HG03159 (cell line): Measurements from ENCODE around the gene ARID1B.
"Not testable (repeated sequence)": the region's sequence is repeated elsewhere in the genome, so short reads cannot be mapped to it uniquely, and the experiment has no call there.

ENCODE experiments used
- ATAC-seq: cut with Tn5 transposase; IDR thresholded peaks from one replicate; pipeline ENCODE4 v1.9.1; 2021; ENCODE audit warnings: mild to moderate bottlenecking, moderate library complexity; ENCODE audit not compliant: unreplicated experiment

Gene ARID1B

DNA sequence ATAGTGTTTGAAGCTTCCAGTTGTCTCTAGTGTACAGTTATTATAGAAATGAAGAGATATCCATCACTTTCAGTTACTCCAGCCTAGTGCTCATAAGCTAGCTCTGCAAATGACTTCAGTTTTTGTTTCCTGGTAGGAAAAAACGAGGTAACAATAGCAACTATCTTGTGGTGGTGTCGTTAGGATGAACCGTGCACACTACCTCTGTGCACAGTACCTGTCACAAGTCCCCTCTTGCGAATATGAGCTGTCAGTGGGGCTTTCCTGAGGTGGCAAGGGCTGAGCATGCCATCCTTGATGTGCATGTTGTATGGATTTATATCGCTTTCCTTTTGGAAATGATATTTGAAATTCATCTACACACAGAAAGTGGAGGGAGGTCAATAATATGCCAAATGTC lies 151.8 kb downstream of the ARID1B start:
- ATAC-seq: no peak

DNA sequence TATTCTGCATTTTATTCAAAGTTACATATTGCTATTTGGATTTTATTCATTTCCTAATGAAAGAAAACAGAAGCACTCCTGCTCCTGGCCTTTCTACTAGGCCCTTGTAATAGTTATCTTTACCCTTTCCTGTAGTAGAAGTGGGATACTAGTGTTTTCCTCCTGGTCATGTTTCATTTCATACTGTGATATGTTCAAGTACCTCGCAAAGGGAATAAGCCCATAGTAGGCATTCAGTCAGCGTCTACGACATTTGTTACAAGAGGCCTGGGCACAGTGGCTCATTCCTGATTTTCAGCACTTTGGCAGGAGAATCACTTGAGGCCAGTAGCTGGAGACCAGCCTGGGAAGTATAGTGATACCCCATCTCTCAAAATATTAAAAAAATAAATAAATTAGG lies 154.1 kb downstream of the ARID1B start:
- no peak for ATAC-seq

DNA sequence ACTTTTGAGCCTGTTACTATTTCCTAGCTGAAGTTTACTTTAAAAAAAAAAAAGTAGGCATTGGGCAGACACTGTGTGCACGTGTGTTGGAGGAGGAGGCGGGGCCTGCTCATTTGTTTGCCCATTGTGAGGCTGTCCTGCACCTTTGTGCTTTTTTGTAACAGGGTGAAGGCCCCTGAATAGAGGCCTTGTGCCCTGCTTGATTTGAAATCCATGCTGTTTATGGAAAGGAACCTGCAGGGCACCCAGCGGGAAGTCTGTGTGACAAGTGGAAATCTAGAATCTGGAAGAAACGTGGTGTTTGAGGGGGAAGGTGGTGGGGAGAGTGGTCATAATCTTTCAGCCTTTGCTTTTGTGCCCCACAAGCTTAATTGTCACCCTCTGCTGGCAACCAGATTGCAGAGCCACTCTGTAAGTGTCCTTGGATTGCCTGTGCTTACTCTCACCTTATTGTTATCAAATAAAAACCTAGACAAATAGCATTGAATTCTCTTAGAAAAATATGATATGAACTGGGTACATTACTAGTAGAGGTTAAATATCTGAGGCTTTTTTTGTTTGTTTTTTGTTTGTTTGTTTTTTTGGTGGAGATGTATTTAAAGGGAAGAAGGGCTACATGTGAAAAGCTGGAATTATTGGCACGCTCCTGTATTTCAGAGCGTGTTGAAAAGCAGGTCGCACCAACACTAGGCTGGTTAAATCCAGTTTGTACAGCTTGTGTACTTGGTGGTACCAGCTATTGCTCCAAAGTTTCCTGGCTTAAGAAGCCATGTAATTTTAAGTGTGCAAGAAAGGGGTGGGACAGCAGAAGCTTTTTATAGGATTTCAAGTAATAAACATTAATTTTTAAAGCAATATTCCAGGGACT lies 156.3 kb downstream of the ARID1B start:
- ATAC-seq: no peak

DNA sequence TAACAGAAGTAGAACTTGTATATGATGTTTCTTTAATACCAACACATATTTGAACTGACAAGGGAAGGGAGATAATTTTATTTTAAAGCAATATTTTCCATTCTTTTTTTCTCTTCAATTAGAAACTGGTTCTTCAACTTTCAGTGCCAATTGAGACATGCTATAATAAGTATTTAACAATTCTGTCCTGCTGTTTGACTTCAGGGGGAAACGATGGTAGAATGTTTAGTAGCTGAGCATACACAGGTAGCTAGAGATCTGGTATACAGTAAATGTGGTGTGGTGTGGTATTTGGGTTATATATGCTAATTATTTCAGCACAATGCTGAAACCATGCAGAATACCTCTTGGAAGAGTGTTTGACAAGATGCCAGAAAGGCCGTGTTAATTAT lies 156.9 kb downstream of the ARID1B start:
- ATAC-seq: no peak

DNA sequence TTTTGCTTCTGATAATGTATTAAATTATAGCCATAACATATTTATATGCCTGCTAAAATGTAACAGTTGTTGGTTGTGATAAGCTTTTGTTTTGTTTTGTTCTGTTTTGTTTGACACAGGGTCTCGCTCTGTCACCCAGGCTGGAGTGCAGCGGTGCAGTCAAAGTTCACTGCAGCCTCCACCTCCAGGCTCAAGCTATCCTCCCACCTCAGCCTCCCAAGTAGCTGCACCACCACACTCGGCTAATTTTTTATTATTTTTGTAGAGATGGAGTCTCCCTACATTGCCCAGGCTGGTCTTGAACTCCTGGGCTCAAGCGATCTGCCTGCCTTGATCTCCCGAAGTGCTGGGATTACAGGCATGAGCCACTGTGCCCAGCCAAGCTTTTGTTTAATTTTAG lies 157.8 kb downstream of the ARID1B start:
- no peak for ATAC-seq

DNA sequence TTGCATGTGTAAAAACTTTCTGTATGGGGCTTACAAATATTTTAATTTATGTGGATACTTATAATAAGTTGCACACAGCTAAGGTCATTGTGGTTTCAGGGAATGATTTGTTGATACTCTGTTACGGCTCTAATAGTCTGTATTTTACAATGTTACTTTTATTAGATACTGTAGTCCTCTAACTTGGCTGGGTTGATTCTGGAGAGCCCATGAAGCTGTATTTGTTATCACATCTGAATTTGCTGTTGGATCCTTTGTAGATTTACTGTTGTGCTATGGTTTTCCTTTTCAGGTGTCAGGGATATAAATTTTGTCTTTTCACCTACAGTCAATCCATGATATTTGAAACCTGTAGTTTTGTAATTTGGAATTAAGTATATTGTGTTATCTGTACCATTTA lies 161.0 kb downstream of the ARID1B start:
- ATAC-seq: no peak

DNA sequence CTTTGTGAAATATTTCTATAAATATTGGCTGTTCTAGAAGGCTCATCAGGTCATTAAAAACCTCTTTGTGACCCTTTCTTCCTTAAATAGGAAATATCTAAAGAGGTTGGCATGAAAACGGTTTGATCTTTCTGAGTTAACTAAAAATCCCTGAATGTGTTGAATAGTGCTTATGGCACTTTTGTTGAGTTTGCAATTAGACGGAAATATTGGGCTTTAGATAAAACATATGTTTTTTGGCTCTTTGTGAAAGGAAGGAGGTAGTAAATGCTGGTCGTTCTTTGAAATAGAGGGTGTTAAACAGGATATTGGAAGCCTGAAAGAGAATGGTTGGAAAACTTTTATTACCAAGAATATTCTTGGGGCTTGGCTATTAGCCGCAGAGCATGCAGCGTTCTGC lies 163.0 kb downstream of the ARID1B start:
- no peak for ATAC-seq

DNA sequence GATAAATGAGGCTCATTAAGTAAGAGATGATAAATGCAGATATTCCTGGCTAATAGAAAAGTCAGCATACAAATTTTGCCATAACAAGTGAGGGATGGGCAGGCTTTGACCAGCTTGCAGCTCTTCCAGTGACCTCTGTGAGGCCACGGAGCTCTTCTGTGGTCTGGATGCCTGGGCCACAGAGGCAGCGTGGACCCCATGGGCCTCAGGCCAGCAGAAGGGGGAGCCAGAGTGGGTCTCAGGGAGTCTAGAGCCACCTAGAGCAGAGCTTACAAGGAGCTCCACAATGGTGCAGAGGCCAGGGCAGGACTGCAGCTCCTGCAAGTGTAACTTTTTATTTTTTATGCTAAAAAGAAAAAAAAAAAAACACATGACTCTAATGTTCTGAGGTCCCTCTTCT lies 165.1 kb downstream of the ARID1B start:
- no peak for ATAC-seq

DNA sequence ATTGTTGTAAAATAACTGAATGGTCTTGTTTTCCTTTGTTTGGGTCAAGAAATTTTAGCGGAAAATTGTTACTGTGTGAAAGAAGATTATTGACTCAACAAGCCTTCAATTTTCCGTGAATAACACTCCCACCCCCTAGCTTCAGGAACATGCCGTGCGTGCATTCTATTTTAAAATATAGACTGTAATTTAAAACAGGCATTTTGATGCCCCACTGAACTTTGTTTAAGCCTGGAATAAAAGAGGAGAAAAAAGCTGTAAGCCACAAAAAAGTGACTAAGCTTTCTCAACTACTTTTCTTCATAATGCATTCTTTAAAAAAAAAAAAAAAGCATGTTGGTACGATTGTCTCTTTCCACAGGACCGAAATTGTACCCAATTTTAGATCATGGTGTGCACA lies 166.0 kb downstream of the ARID1B start:
- no peak for ATAC-seq

DNA sequence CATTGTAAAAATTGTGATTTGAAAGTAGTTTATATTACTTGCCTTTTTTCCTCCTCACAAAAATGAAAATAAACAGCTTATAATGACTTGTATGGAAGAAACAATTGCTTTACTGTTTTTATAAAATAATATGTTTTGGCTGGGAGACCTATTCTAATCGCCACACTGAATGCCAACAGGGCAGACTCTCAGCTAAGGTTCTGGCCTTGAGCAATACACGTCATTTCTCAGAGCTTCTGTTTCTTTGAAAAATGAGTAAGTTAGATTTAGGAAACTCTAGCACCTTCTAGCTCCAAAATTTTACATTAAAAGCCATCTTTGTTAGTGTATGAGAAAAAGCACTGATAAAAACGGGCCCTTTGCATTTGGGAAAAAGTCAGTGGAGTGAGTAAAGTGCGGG lies 166.6 kb downstream of the ARID1B start:
- ATAC-seq: no peak

DNA sequence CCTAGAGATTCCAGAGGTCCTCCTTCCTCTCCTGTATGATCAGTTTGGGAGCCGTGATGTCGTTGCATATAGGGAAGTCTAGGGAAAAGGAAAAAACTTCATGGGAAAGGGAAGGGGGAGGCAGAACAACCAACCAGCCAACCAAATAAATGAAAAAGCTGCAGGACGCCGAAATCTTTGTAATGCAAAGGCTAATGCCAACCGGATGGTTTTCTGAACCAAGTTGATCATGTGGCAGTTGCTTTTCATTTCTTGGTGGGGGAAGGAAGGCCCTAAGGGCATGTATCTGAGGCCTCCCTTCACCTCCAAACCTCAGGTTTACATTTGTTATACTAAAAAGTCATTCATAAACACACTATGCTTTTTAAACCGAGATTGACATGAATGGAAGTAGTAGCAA lies 167.2 kb downstream of the ARID1B start:
- no peak for ATAC-seq

DNA sequence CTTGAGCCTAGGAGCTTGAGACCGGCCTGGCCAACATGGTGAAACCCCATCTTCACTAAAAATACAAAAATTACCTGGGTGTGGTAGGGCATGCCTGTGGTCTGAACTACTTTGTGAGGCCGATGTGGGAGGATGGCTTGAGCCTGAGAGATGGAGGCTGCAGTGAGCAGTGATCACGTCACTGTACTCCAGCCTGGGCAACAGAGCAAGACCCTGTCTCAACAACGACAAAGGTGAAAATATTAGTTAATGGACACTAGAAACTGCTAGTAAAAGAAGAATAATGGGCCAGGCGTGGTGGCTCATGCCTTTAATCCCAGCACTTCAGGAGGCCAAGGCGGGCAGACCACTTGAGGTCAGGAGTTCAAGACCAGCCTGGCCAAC lies 168.6 kb downstream of the ARID1B start:
- not testable (repeated sequence) for ATAC-seq

DNA sequence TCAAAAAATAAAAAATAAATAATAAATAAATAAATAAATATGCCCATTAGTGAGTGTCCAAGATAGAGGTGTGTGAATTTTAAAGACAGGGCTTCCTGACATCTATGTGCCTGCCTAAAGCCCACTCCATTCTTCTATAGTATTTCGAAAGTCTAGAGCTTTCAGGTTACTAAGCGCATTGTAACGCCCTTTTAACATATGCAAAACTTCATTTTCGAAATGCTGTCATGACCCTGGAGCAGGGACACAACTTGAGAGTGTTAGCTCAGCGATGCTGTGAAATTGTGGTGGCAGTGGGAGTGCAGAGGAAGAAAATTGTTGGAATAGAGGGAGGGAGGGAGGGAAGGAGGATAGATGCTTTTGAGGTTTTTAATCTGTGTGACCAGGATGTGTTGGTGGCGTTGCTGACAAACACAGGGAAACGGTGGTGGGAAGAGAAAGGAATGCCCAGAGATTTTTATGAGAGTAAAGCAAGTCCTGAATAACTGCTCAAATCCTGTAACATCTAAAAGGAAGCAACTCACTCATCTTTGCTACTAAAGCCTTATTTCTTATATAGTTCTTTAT lies 169.3 kb downstream of the ARID1B start:
- ATAC-seq: no peak

DNA sequence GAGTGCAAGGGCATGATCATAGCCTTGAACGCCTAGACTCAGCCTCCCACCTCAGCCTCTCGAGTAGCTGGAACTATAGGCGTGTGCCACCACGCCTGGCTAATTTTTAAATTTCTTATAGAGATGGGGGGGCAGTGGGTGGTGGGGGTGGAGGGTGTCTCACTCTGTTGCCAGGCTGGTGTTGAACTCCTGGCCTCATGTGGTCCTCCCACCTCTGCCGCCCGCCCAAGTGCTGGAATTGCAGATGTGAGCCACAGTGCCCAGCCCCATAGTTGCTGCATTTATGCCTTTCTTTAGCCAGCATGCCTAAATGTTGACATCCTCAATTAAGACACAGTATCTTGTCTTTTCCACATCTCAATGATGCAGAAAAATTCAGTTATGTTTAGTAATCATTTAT lies 171.1 kb downstream of the ARID1B start:
- ATAC-seq: no peak

DNA sequence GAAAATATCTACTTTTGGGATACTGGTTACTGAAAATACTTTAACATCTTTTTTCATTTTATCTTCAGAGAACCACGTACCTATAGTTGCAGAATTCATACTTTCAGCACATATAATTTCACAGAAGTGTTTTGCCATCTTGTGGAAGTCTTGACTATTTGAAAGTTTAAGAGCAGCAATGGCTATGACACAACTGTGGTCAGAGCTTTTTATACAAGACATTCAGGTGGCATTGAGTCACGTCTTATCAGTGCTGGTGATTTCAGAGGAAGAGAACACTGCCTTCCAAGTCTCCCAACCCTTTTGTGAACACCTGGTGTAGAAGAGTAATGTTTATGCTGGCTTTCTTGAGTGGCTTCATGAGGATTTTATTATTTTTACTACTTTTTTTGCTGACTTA lies 171.6 kb downstream of the ARID1B start:
- ATAC-seq: no peak

DNA sequence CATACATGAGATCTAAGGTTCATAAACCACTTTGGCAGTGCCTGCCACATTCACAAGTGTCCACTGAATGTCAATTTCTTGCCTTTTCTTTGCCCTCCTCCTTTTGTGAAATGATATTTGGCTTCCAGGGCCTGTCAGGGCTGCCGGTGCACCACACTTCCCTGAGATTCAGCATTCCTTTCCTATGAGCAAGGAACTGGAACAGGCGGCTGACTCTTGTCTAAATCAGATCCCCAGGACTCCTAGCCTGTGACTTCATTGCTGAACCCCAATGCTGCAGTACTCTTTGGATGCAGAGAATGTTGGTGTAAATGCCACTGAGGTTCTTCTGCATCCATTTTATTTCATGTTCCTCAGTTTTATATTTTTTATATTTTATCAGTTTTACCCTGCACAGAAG lies 172.2 kb downstream of the ARID1B start:
- no peak for ATAC-seq

DNA sequence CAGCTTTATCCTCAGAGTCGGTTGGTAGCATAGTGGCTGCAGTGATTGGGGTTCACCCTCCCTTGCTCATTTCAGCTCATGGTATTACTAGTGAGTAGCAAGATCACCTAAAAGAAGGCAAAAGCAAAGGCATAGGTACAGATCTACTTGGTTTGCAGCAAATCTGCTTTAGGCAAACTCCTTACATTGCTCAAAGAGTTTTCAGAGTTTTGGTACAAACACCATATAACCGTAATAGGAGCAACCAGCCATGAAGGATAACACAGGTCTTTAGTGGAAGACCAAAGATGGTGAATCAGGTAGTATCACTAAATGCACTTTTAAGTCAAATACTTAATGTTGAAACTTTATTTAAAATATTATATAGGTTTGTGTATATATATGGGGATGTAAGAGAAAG lies 172.9 kb downstream of the ARID1B start:
- ATAC-seq: no peak

DNA sequence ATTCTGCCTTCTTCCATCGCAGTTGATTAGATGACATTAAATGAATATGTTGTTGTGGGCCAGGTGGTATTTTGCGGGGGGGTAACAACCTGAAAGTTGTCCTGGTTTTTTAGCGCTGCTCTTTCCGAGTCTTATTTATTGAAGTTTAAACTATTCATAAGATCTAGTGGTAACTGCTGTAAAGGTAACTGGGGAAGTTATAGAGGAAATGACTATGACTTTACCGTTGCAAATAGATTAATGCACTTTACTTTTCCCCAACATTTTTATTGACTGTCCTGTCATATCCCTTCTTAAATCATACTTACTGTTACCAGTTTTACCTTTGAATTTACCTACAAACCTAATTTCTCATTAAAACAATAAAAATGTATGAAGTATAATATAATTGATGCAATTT lies 173.4 kb downstream of the ARID1B start:
- ATAC-seq: no peak

DNA sequence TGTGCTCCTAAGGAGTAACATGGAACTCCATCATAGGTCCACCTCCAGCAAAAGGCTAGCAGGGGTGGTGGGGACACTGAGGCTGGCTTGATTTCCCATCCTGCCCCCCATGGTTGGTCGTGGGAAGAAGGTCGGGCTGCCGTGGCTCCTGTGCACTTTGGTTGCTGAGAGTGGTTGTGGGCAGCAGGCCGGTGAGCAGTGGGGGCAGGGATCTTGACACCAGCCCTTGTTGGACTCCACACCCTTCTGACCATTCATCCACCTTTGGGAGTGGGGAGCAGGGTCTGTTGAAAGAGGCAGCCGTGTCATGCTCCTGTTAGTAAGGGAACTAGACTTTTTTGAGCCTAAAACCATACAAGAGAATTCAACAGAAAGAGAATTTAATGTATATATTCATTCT lies 175.2 kb downstream of the ARID1B start:
- no peak for ATAC-seq

DNA sequence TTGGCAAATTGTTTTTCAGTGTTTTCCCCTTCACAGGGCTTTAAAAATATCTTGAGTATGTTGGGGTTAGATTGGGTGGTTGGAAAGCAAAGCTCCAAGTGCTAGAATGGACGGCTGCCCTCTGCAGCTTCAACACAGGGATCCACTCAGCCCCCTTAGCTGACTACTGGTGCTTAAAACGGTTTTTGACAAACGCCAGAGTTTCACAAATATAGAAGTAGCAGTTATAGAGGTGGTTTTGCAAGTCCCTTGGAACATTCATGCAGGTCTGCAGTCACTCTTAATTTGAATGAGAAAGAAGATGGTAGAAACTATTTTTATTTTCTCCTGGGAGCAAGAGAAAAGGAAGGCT lies 175.9 kb downstream of the ARID1B start:
- ATAC-seq: no peak

DNA sequence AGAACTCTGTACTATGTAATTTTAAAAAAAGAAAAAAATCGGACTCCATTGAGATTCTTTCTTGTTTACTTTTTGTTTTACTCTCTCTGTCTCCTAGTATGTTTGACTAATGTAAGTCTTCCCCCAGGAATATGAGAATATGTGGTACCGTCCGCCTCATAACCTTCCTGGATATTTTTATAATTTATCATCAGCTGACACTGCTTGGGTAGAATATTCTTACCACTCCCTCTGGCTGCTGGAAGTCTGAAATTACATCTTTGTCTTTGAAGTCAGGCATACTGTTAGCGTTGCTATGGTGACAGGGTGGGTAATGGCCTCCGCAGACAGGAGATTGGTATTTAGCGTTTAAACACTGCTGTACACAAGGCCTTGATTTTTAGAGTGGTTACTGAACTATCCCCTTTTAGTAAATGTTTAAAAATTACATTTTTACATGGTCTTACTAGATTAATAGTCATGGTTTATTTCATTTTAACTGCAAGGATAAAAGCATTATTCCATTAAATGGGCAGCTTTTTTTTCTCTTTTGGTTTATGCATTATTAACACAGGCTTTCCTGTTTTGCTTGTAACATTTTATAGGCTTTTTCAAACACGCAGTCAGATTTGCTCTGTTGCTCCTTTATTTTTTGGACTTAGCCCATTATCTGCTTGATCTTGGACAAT lies 176.4 kb downstream of the ARID1B start:
- no peak for ATAC-seq

DNA sequence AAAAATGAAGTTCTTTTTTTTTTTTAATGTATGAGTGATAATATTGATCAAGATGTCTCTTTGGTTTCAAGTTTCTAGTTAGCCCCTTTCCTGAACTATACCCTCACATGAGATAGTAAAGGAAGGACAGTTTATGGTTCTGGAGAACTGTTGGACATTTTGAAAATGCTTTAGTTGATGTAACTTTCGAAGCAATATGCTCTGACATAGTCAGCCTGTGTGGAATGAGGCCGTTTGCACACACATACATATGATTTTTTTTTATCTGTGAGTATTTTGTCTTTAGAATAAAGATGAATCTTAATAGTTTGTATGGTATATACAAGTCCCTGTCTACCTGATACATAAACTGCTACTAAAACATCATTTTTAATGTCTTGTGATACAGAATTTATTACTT lies 177.0 kb downstream of the ARID1B start:
- no peak for ATAC-seq
